ENCODE results near the gene FGD6.

- TF ChIP-seq CTCF (IDR thresholded peaks at IDR 0.05) (no peak), EP300 (IDR thresholded peaks at IDR 0.05) (no peak), POLR2A (IDR thresholded peaks at IDR 0.05) (no peak)
These were observed 146.9 kb downstream of the FGD6 start for GRCh38 chr12:95070378-95070777.

Data from ovary (tissue), 3 donors.